GM06990 (cell line): ENCODE results near the gene SERPINB2.
"Not testable (repeated sequence)": the region's sequence is repeated elsewhere in the genome, so short reads cannot be mapped to it uniquely, and the experiment has no call there.

Experiments
- DNase-seq: peaks from one replicate; pipeline ENCODE4 v3.0.0-alpha.2; 2011; ENCODE audit not compliant: insufficient read length; ENCODE audit errors: extremely low read depth
- H3K27me3 ChIP-seq: replicated peaks from 2 replicates; pipeline ENCODE4 v1.6.0; 2011; ENCODE audit warnings: low read length; ENCODE audit not compliant: control insufficient read depth, insufficient read depth
- H3K36me3 ChIP-seq: 2 replicates; pipeline ENCODE4 v1.5.1; 2011; ENCODE audit warnings: low read length; ENCODE audit not compliant: control insufficient read depth, insufficient read depth
- H3K4me3 ChIP-seq: replicated peaks from 2 replicates; pipeline ENCODE4 v1.5.1; 2011; ENCODE audit warnings: low read depth, mild to moderate bottlenecking, control low read depth, low read length
- CTCF ChIP-seq: IDR thresholded peaks from 2 replicates; pipeline ENCODE4 v1.5.1; 2011; ENCODE audit warnings: low read length, control low read depth, mild to moderate bottlenecking, inconsistent platforms; ENCODE audit not compliant: insufficient read depth, poor library complexity, severe bottlenecking

SERPINB2 gene

GRCh38 chr18:63936932-63937393, 49.5 kb downstream of the SERPINB2 start:
- DNase-seq, result no peak
- no peak for TF ChIP-seq CTCF
- peak overlapping the region; percentile 68 for H3K4me3 ChIP-seq
- H3K27me3 ChIP-seq, result no peaks in the 10 kb centered on the region
- H3K36me3 ChIP-seq, result no peaks in the 10 kb centered on the region

- Histone ChIP-seq H3K4me3 (no peak overlapping the region), H3K36me3 (no peaks in the 10 kb centered on the region), H3K27me3 (no peaks in the 10 kb centered on the region)
- no peak for TF ChIP-seq CTCF
- DNase-seq, result no peak
Observed at GRCh38 chr18:63940008-63940407, 52.5 kb downstream of the SERPINB2 start.

DNA sequence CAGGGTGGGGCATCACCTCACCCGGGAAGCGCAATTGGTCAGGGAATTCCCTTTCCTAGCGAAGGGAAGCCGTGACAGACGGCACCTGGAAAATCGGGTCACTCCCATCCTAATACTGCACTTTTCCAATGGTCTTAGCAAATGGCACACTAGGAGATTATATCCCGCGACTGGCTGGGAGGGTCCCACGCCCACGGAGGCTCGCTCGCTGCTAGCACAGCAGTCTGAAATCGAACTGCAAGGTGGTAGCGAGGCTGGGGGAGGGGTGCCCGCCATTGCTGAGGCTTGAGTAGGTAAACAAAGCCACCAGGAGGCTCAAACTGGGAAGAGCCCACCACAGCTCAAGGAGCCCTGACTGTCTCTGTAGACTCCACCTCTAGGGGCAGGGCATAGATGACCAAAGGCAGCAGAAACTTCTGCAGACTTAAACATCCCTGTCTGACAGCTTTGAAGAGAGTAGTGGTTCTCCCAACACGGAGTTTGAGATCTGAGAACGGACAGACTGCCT, 53.1 kb downstream of the SERPINB2 start:
- H3K27me3 ChIP-seq, H3K4me3 ChIP-seq, DNase-seq, H3K36me3 ChIP-seq: not testable (repeated sequence)

- TF ChIP-seq CTCF, result no peak
- Histone ChIP-seq H3K27me3 (no peaks in the 10 kb centered on the region), H3K36me3 (no peaks in the 10 kb centered on the region), H3K4me3 (no peak overlapping the region)
- DNase-seq, result no peak
Observed at GRCh38 chr18:63947051-63947790, 59.7 kb downstream of the SERPINB2 start.

DNA sequence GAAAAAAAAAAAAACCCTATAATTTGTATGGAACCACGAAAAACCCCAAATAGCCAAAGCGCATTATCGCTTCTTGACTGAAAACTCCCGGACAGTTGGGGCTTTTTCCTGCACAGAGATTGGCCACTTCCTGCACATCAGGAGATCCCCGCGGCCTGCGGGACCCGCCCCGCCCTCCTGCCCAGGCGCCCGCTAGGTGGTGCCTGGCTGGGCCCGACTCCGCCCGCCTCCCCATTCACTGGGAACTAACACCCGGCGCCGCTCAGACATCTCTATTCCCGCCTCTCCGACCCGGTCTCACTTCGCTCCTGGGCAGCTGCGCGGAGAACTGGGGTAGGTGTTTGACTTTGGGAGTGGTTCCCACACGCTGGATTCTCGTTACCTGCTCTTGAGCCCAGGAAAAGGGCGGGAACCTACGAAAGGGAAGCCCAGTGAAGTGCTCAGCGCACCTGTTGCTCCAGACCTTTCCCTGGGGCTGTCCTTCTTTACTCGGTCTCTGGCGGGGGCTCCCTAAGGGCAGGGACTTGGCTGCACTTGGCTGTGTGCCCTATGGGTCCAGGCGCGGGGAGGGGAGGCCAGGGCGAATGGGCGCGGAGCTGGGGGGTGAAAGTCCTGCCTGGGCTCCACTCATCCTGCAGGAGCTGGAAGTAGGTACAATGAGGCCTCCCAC, 61.7 kb downstream of the SERPINB2 start, which contains the start of gene HMSD:
HMSD (plus strand) TSS at position 234 of the 670 bp plus-strand sequence. CDS start 4,155 bp downstream, outside the sequence.
- peak; percentile 68 for TF ChIP-seq CTCF
- H3K36me3 ChIP-seq, result peaks cover 5% of the 10 kb centered on the region
- peak; percentile 89 for DNase-seq
- H3K27me3 ChIP-seq, result no peaks in the 10 kb centered on the region
- H3K4me3 ChIP-seq, result peak within 1 kb of the TSS; percentile 89

DNA sequence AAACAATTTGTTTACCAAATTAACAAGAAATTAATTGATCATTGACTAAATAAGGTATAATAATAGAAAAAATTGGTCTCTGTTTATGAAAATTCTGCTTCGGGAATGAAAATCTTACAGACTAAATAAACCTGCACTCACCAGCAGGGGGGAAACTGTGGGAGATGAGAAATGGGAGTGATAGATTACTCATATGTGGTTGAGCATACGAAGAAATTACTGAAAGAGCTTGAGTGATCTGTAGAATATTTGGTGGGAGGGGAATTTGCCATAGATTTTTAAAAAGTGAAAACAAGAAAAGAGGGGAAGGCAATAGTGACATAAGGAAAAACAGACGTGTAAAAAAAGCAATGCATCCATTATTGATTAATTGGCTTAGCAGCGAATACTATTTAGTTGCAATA, 63.8 kb downstream of the SERPINB2 start:
- TF ChIP-seq CTCF, result peak; percentile 43
- H3K27me3 ChIP-seq, result no peaks in the 10 kb centered on the region
- DNase-seq, result no peak
- H3K36me3 ChIP-seq, result peaks cover 8% of the 10 kb centered on the region
- H3K4me3 ChIP-seq, result peak overlapping the region; percentile 89
